ENCODE measurements around the gene SLC44A1.

DNA sequence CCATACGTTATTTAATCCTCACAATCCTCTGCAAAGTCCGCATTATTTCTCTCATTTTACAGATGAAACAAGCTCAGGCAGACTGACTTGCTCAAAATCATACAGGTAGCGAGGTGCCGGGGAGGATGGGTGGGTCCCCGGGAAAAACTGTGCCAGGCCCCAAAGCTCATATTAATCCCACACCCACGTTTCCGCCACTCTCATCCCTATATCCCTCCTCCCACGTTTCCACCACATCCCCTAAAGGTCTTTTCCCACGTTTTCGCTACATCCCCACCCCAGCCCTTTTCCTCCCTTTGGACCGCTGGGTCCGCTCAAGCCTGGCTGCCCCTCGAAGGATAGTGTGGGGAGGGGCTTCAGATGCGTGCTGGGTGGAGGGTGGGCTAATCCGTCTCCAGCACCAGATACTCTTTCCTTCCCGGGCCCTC is 202.9 kb downstream of the SLC44A1 start:
- TF ChIP-seq POLR2A (IDR thresholded peaks at IDR 0.05): no peak
- TF ChIP-seq, protein P1, sequence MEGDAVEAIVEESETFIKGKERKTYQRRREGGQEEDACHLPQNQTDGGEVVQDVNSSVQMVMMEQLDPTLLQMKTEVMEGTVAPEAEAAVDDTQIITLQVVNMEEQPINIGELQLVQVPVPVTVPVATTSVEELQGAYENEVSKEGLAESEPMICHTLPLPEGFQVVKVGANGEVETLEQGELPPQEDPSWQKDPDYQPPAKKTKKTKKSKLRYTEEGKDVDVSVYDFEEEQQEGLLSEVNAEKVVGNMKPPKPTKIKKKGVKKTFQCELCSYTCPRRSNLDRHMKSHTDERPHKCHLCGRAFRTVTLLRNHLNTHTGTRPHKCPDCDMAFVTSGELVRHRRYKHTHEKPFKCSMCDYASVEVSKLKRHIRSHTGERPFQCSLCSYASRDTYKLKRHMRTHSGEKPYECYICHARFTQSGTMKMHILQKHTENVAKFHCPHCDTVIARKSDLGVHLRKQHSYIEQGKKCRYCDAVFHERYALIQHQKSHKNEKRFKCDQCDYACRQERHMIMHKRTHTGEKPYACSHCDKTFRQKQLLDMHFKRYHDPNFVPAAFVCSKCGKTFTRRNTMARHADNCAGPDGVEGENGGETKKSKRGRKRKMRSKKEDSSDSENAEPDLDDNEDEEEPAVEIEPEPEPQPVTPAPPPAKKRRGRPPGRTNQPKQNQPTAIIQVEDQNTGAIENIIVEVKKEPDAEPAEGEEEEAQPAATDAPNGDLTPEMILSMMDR (IDR thresholded peaks at IDR 0.05): no peak

Data from Peyer's patch (tissue), 4 donors.